Choroid plexus epithelial cell (primary cell): ENCODE results near the gene WFDC12.

Experiments
- DNase-seq: peaks from one replicate; pipeline ENCODE4 v3.0.0-alpha.2; 2010; ENCODE audit warnings: low read depth
- H3K4me3 ChIP-seq: 2 replicates; pipeline ENCODE4 v1.5.1; 2011; ENCODE audit warnings: low read depth, mild to moderate bottlenecking, control low read depth, low read length, moderate library complexity
- CTCF ChIP-seq: conservative IDR thresholded peaks from 2 replicates; pipeline ENCODE4 v1.5.1; 2011; ENCODE audit warnings: low read depth, mild to moderate bottlenecking, control low read depth, inconsistent platforms, low read length, moderate library complexity

Gene WFDC12

GRCh38 chr20:45111799-45112471 lies 12.3 kb downstream of the WFDC12 start:
- H3K4me3 ChIP-seq: no peak overlapping the region
- peak; percentile 36 for DNase-seq
- peak; percentile 66 for TF ChIP-seq CTCF

GRCh38 chr20:45111285-45111684 lies 13.0 kb downstream of the WFDC12 start:
- H3K4me3 ChIP-seq: no peak overlapping the region
- no peak for TF ChIP-seq CTCF
- DNase-seq: no peak

GRCh38 chr20:45110301-45110700 lies 14.0 kb downstream of the WFDC12 start:
- TF ChIP-seq CTCF: no peak
- DNase-seq: no peak

GRCh38 chr20:45109634-45110033 lies 14.6 kb downstream of the WFDC12 start:
- TF ChIP-seq CTCF: no peak
- no peak overlapping the region for H3K4me3 ChIP-seq
- no peak for DNase-seq

More at GRCh38 chr20:45110301-45110700, 14.0 kb downstream of the WFDC12 start:
- H3K4me3 ChIP-seq: no peak overlapping the region

GRCh38 chr20:45105317-45105716 lies 18.9 kb downstream of the WFDC12 start:
- TF ChIP-seq CTCF: no peak
- no peak overlapping the region for H3K4me3 ChIP-seq
- DNase-seq: no peak

GRCh38 chr20:45104786-45105185 lies 19.5 kb downstream of the WFDC12 start:
- DNase-seq: peak; percentile 40
- H3K4me3 ChIP-seq: no peak overlapping the region
- no peak for TF ChIP-seq CTCF

GRCh38 chr20:45103072-45103471 lies 21.2 kb downstream of the WFDC12 start:
- TF ChIP-seq CTCF: no peak
- no peak for DNase-seq
- H3K4me3 ChIP-seq: no peak overlapping the region
